Uterus (tissue), 4 donors: ENCODE results near the gene CPLANE1. TPM values are rescaled to one million over a fixed set of nuclear protein-coding genes. Genes with fewer than 3 reads are reported as not detected.
"Not testable (repeated sequence)": the region's sequence is repeated elsewhere in the genome, so short reads cannot be mapped to it uniquely, and the experiment has no call there.

Experiments
- DNase-seq, 2 donors: peaks; one replicate each; pipeline ENCODE4 v3.0.0-alpha.2; 2019 to 2020
- H3K27ac ChIP-seq, 2 donors: fragments of 200-600 bp; sonication (generic); 1 replicate in 1 of 2; 2 replicates in 1 of 2; pipeline ENCODE4 v1.5.1; 2016 to 2018
- H3K27me3 ChIP-seq, 2 donors: fragments of 200-600 bp; sonication (generic); one replicate each; pipeline ENCODE4 v1.5.1; 2018 to 2019; ENCODE audit warnings: control low read depth in 1 of 2
- H3K36me3 ChIP-seq, 2 donors: fragments of 200-600 bp; sonication (generic); one replicate each; pipeline ENCODE4 v1.5.1; 2019; ENCODE audit warnings: control low read depth in 1 of 2
- H3K4me1 ChIP-seq, 2 donors: fragments of 200-600 bp; sonication (generic); one replicate each; pipeline ENCODE4 v1.5.1; 2018 to 2019; ENCODE audit warnings: control low read depth in 1 of 2
- H3K4me3 ChIP-seq, 2 donors: fragments of 200-600 bp; sonication (generic); 1 replicate in 1 of 2; 2 replicates in 1 of 2; pipeline ENCODE4 v1.5.1; 2018 to 2019; ENCODE audit warnings: mild to moderate bottlenecking in 1 of 2
- H3K9me3 ChIP-seq, 2 donors: fragments of 200-600 bp; sonication (generic); one replicate each; pipeline ENCODE4 v1.5.1; 2019; ENCODE audit warnings: control low read depth in 1 of 2
- POLR2A ChIP-seq, 2 donors: fragments of 450-650 bp; IDR thresholded peaks; one replicate each; pipeline ENCODE4 v1.6.1; 2016; ENCODE audit warnings: antibody characterized with exemption in 2 of 2, mild to moderate bottlenecking in 1 of 2, moderate library complexity in 1 of 2
- intact Hi-C: fragments of 100-400 bp; cut with DNase I; formaldehyde crosslinking; loops from one replicate; pipeline ENCODE4 v1.15.1; 2023; ENCODE audit warnings: low total_unique reads
- total RNA-seq, 4 donors: library from RNA; depleted of rRNA in 3 of 4; stranded (reverse); fragments of >200 nt in 3 of 4; gene quantifications; one replicate each; pipeline versions ENCODE4 v1.1.0 to v1.2.4, GENCODE V29; 2014 to 2023
- TF ChIP-seq, protein P1 (sequence below), 4 experiments: fragments of 200-600 bp in 2 of 4; fragments of 450-650 bp in 2 of 4; sonication (generic) in 2 of 4; IDR thresholded peaks; one replicate each; pipeline ENCODE4 v1.5.1; 2016 to 2019; ENCODE audit warnings: antibody characterized with exemption in 4 of 4, mild to moderate bottlenecking in 2 of 4, moderate library complexity in 1 of 4
- donor health status: DM: yes; HTN: yes; CAD: no.

CPLANE1 gene
- total RNA-seq, 4 donors from 2014 or later: 22.4 to 68.2 (median 35.9) TPM

DNA sequence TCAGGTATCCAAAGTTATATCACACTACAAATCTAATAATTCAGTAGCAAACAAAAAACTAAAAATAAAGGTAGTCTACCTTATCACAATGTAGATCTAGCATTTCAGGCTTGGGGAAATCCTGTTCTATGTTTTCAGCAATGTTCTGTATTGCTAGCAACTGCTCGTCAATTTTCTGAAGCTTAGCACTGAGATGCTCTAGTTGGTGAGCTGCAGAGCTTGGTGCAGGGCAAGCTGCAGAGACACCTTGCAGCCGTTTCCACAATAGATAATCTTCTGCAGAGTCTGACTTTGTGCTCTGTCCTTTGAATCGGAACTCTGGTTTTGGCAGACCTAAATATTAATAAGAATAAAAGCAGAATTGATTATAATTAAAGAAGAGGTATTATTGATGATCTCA is 95.5 kb downstream of the CPLANE1 start:
- no peak for DNase-seq
- intact Hi-C loops: no loop called here
- H3K36me3 ChIP-seq: no peaks in the 10 kb centered on the region

DNA sequence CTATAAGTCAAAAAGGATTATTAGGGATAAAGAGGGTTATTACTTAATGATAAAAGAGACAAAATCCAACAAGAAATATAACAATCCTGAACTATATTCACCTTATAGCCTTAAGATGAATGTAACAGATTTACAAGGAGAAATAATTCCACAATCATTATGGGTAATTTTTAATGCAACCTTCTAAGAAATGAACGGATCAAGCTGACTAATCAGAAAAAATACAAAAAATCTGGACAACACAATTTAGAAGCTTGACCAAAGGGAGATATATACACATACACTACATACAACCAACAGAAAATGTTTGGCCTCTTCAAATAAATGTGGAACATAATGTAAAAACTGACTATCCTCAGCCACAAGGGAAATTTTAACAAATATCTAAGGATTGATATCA is 102.3 kb downstream of the CPLANE1 start:
- intact Hi-C loops: no loop called here
- no peak for TF ChIP-seq POLR2A (IDR thresholded peaks at IDR 0.05)
- Histone ChIP-seq H3K9me3 (no peaks in the 10 kb centered on the region), H3K27me3 (no peaks in the 10 kb centered on the region), H3K36me3 (no peaks in the 10 kb centered on the region), H3K27ac (no peak overlapping the region), H3K4me3 (no peak overlapping the region), H3K4me1 (no peaks in the 10 kb centered on the region)
- DNase-seq: no peak

More for the DNA sequence above, 95.5 kb downstream of the CPLANE1 start:
- no peaks in the 10 kb centered on the region for H3K9me3 ChIP-seq
- TF ChIP-seq, protein P1, sequence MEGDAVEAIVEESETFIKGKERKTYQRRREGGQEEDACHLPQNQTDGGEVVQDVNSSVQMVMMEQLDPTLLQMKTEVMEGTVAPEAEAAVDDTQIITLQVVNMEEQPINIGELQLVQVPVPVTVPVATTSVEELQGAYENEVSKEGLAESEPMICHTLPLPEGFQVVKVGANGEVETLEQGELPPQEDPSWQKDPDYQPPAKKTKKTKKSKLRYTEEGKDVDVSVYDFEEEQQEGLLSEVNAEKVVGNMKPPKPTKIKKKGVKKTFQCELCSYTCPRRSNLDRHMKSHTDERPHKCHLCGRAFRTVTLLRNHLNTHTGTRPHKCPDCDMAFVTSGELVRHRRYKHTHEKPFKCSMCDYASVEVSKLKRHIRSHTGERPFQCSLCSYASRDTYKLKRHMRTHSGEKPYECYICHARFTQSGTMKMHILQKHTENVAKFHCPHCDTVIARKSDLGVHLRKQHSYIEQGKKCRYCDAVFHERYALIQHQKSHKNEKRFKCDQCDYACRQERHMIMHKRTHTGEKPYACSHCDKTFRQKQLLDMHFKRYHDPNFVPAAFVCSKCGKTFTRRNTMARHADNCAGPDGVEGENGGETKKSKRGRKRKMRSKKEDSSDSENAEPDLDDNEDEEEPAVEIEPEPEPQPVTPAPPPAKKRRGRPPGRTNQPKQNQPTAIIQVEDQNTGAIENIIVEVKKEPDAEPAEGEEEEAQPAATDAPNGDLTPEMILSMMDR (IDR thresholded peaks at IDR 0.05): no peak
- TF ChIP-seq POLR2A (IDR thresholded peaks at IDR 0.05): no peak
- no peak overlapping the region for H3K4me3 ChIP-seq
- no peaks in the 10 kb centered on the region for H3K27me3 ChIP-seq
- no peaks in the 10 kb centered on the region for H3K4me1 ChIP-seq
- no peak overlapping the region for H3K27ac ChIP-seq

DNA sequence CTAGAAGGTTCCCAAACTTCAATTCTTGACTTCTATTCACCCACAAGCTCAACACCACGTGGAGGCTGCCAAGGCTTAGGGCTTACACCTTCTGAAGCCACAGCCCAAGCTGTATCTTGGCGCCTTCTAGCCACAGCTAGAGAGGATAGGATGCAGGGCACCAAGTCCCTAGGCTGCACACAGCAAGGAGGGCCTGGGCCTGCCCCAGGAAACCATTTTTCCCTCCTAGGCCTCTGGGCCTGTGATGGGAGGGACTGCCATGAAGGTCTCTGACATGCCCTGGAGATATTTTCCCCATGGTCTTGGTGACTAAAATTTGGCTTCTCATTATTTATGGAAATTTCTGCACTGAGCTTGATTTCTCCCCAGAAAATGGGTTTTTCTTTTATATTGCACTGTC is 112.5 kb downstream of the CPLANE1 start:
- no peaks in the 10 kb centered on the region for H3K27me3 ChIP-seq
- intact Hi-C loops: no loop called here
- DNase-seq: no peak
- H3K4me3 ChIP-seq: no peak overlapping the region
- TF ChIP-seq POLR2A (IDR thresholded peaks at IDR 0.05): no peak
- TF ChIP-seq, protein P1 (IDR thresholded peaks at IDR 0.05): no peak
- no peaks in the 10 kb centered on the region for H3K4me1 ChIP-seq
- no peak overlapping the region for H3K27ac ChIP-seq
- H3K9me3 ChIP-seq: no peaks in the 10 kb centered on the region
- no peaks in the 10 kb centered on the region for H3K36me3 ChIP-seq

DNA sequence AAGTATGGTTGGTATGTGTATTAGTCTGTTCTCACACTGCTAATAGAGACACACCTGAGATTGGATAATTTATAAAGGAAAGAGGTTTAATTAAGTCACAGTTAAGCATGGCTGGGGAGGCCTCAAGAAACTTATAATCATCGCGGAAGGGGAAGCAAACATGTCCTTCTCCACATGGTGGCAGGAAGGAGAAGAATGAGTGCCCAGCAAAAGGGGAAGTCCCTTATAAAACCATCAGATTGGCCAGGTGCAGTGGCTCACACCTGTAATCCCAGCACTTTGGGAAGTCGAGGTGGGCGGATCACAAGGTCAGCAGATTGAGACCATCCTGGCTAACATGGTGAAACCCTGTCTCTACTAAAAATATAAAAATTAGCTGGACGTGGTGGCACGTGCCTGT is 113.9 kb downstream of the CPLANE1 start:
- DNase-seq, H3K27me3 ChIP-seq, H3K4me1 ChIP-seq, H3K4me3 ChIP-seq, intact Hi-C loops, H3K36me3 ChIP-seq, H3K27ac ChIP-seq, H3K9me3 ChIP-seq: not testable (repeated sequence)

DNA sequence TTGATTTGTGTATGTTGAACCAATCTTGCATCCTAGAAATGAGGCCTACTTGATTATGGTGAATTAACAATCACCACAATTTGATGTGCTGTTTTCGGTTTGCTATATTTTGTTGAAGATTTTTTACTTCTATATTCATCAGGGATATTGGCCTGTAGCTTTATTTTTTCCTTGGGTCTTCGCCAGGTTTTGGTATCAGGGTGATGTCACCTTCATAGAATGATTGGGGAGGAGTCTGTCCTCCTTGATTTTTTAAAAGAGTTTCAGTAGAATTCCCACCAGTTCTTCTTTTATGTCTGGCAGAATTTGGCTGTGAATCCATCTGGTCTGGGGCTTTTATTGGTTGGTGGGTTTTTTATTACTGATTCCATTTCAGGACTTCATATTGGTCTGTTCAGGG is 115.2 kb downstream of the CPLANE1 start:
- Histone ChIP-seq H3K4me1 (no peaks in the 10 kb centered on the region), H3K4me3 (no peak overlapping the region), H3K36me3 (no peaks in the 10 kb centered on the region), H3K27me3 (no peaks in the 10 kb centered on the region), H3K27ac (no peak overlapping the region), H3K9me3 (no peaks in the 10 kb centered on the region)
- no peak for DNase-seq
- intact Hi-C loops: no loop called here
- TF ChIP-seq POLR2A (IDR thresholded peaks at IDR 0.05): no peak
- TF ChIP-seq, protein P1 (IDR thresholded peaks at IDR 0.05): no peak

DNA sequence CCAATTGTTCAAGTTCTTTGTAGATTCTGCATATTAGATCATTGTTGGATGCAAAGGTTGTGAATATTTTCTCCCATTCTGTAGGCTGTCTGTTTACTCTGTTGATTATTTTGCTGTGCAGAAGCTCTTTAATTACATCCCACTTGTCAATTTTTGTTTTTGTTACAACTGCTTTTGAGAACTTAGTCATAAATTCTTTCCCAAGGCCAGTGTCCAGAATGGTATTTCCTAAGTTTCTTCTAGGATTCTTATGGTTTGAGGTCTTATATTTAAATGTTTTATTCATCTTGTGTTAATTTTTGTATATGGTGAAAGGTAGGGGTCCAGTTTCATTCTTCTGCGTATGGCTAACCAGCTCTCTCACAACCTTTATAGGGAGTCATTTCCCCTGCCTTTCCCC is 116.5 kb downstream of the CPLANE1 start:
- no peak overlapping the region for H3K4me3 ChIP-seq
- no peak for TF ChIP-seq POLR2A (IDR thresholded peaks at IDR 0.05)
- TF ChIP-seq, protein P1 (IDR thresholded peaks at IDR 0.05): no peak
- H3K27ac ChIP-seq: no peak overlapping the region
- no peak for DNase-seq
- H3K27me3 ChIP-seq: no peaks in the 10 kb centered on the region
- intact Hi-C loops: no loop called here
- H3K36me3 ChIP-seq: no peaks in the 10 kb centered on the region
- H3K9me3 ChIP-seq: no peaks in the 10 kb centered on the region
- no peaks in the 10 kb centered on the region for H3K4me1 ChIP-seq
